CD4-positive, alpha-beta T cell (primary cell): ENCODE data around the gene ARHGAP6. TPM values are rescaled to one million over a fixed set of nuclear protein-coding genes. Genes with fewer than 3 reads are reported as not detected.

ENCODE experiments used
- ATAC-seq: fragments of 200-7000 bp; cut with Tn5 transposase; one replicate; pipeline ENCODE4 v1.10.0; 2022; ENCODE audit warnings: mild to moderate bottlenecking; ENCODE audit not compliant: poor library complexity
- CTCF ChIA-PET: fragments of 350-600 bp; sonication (Branson Sonifier 250); formaldehyde crosslinking; loops from one replicate; lab custom pipeline; 2021; ENCODE audit warnings: antibody characterized with exemption, inconsistent platforms; lab: Charles Lee
- POLR2A ChIA-PET: fragments of 350-600 bp; sonication (Branson Sonifier 250); formaldehyde crosslinking; loops from one replicate; lab custom pipeline; 2021; ENCODE audit warnings: antibody characterized with exemption, inconsistent platforms; lab: Charles Lee
- DNase-seq, 14 experiments: peaks; one replicate each; pipeline ENCODE4 v3.0.0-alpha.2; 2013 to 2020; ENCODE audit warnings: mixed read lengths in 2 of 14
- H3K27ac ChIP-seq, 2 donors: one replicate each; pipeline versions ENCODE4 v1.5.1 to v1.7.0; 2013; ENCODE audit warnings: low read length in 2 of 2, low read depth in 1 of 2, mild to moderate bottlenecking in 1 of 2
- H3K27me3 ChIP-seq, 2 experiments: 1 replicate in 1 of 2; 2 replicates in 1 of 2; pipeline versions ENCODE4 v1.6.1 to v1.7.0; 2013; ENCODE audit warnings: low read length in 2 of 2, control low read depth in 1 of 2, mild to moderate bottlenecking in 1 of 2, moderate library complexity in 1 of 2; ENCODE audit not compliant: insufficient read depth in 2 of 2, control insufficient read depth in 1 of 2
- H3K36me3 ChIP-seq: one replicate; pipeline ENCODE4 v1.6.1; 2013; ENCODE audit warnings: low read length, control low read depth; ENCODE audit not compliant: insufficient read depth
- H3K4me1 ChIP-seq: one replicate; pipeline ENCODE4 v1.6.1; 2013; ENCODE audit warnings: low read length, control low read depth; ENCODE audit not compliant: insufficient read depth
- H3K4me3 ChIP-seq: one replicate; pipeline ENCODE4 v1.5.1; 2013; ENCODE audit warnings: mild to moderate bottlenecking, low read length, moderate library complexity
- H3K9me3 ChIP-seq, 2 experiments: 1 replicate in 1 of 2; 2 replicates in 1 of 2; pipeline versions ENCODE4 v1.6.1 to v1.7.0; 2013; ENCODE audit warnings: low read length in 2 of 2, mild to moderate bottlenecking in 2 of 2, control low read depth in 1 of 2, moderate library complexity in 1 of 2; ENCODE audit not compliant: control insufficient read depth in 1 of 2, insufficient read depth in 1 of 2
- H3K27ac Mint-ChIP-seq: one replicate; pipeline ENCODE4 v1.8.0; 2020; ENCODE audit warnings: mixed read lengths
- H3K27me3 Mint-ChIP-seq: one replicate; pipeline ENCODE4 v1.8.0; 2021; ENCODE audit warnings: mixed read lengths
- H3K36me3 Mint-ChIP-seq: one replicate; pipeline ENCODE4 v1.8.0; 2021; ENCODE audit warnings: low read depth, mixed read lengths
- H3K4me1 Mint-ChIP-seq: one replicate; pipeline ENCODE4 v1.8.0; 2021; ENCODE audit warnings: low read depth, mixed read lengths
- H3K4me3 Mint-ChIP-seq: one replicate; pipeline ENCODE4 v1.8.0; 2020; ENCODE audit warnings: mild to moderate bottlenecking, mixed read lengths
- H3K9me3 Mint-ChIP-seq: one replicate; pipeline ENCODE4 v1.8.0; 2020; ENCODE audit warnings: mixed read lengths
- CTCF ChIP-seq: fragments of 200-600 bp; IDR thresholded peaks from one replicate; pipeline ENCODE4 v1.8.0; 2022; ENCODE audit warnings: antibody characterized with exemption, mild to moderate bottlenecking
- intact Hi-C, 2 experiments: fragments of 100-400 bp; cut with DNase I in 1 of 2; cut with micrococcal nuclease in 1 of 2; formaldehyde crosslinking; loops; one replicate each; pipeline versions ENCODE4 v1.15.1 to v1.9.0; 2023 to 2025; cut with DNase I, micrococcal nuclease
- total RNA-seq, 174 experiments: library from RNA in 2 of 174; stranded (reverse) in 2 of 174; gene quantifications; one replicate each; pipeline ENCODE4 v1.2.3 and lab custom pipeline; 2021 to 2026

ARHGAP6 gene
- total RNA-seq, 2 experiments from 2014 or later: not detected

- intact Hi-C loops: no loop called here
- Mint-ChIP-seq H3K9me3 (no peaks in the 10 kb centered on the region), H3K27me3 (peaks cover 70% of the 10 kb centered on the region)
Measured at GRCh38 chrX:11663875-11664210, 1.9 kb downstream of the ARHGAP6 start.

GRCh38 chrX:11655282-11656015 is 10.3 kb downstream of the ARHGAP6 start:
- H3K36me3 Mint-ChIP-seq: no peaks in the 10 kb centered on the region
- Histone ChIP-seq H3K36me3 (no peaks in the 10 kb centered on the region), H3K27ac (no peak overlapping the region), H3K4me3 (no peak overlapping the region), H3K9me3 (no peaks in the 10 kb centered on the region), H3K27me3 (no peaks in the 10 kb centered on the region), H3K4me1 (no peaks in the 10 kb centered on the region)
- no peaks in the 10 kb centered on the region for H3K4me1 Mint-ChIP-seq
- CTCF ChIA-PET: no interaction called here
- no peak for TF ChIP-seq CTCF
- no peaks in the 10 kb centered on the region for H3K9me3 Mint-ChIP-seq
- peaks cover 26% of the 10 kb centered on the region for H3K27me3 Mint-ChIP-seq
- no peak overlapping the region for H3K27ac Mint-ChIP-seq
- no peak overlapping the region for H3K4me3 Mint-ChIP-seq
- POLR2A ChIA-PET: no interaction called here
- intact Hi-C loops: no loop called here
- DNase-seq (no peak), ATAC-seq (no peak)

More at GRCh38 chrX:11663875-11664210, 1.9 kb downstream of the ARHGAP6 start:
- no peak overlapping the region for H3K27ac Mint-ChIP-seq
- H3K4me3 ChIP-seq: no peak overlapping the region
- peaks cover 14 to 38% of the 10 kb centered on the region in 2 experiments for H3K27me3 ChIP-seq
- H3K4me3 Mint-ChIP-seq: no peak overlapping the region
- no peaks in the 10 kb centered on the region for H3K9me3 ChIP-seq
- no peaks in the 10 kb centered on the region for H3K36me3 Mint-ChIP-seq
- no peak for DNase-seq
- CTCF ChIA-PET: no interaction called here
- no peaks in the 10 kb centered on the region for H3K36me3 ChIP-seq
- no peak overlapping the region for H3K27ac ChIP-seq
- POLR2A ChIA-PET: no interaction called here
- H3K4me1 ChIP-seq: no peaks in the 10 kb centered on the region
- H3K4me1 Mint-ChIP-seq: peaks cover 5% of the 10 kb centered on the region
- no peak for TF ChIP-seq CTCF
- ATAC-seq: no peak

- no peaks in the 10 kb centered on the region for H3K36me3 ChIP-seq
- no peaks in the 10 kb centered on the region for H3K27me3 ChIP-seq
- no peak overlapping the region for H3K4me3 ChIP-seq
- TF ChIP-seq CTCF: no peak
- H3K4me1 ChIP-seq: no peaks in the 10 kb centered on the region
- DNase-seq: no peak
- Mint-ChIP-seq H3K27ac (no peak overlapping the region), H3K27me3 (peaks cover 13% of the 10 kb centered on the region), H3K9me3 (no peaks in the 10 kb centered on the region), H3K36me3 (no peaks in the 10 kb centered on the region), H3K4me1 (no peaks in the 10 kb centered on the region), H3K4me3 (no peak overlapping the region)
- H3K27ac ChIP-seq: no peak overlapping the region
- H3K9me3 ChIP-seq: no peaks in the 10 kb centered on the region
- no peak for ATAC-seq
- POLR2A ChIA-PET: no interaction called here
- CTCF ChIA-PET: no interaction called here
- intact Hi-C loops: no loop called here
Measured at GRCh38 chrX:11648705-11649519, 16.8 kb downstream of the ARHGAP6 start.
